ENCODE data around the gene CADM1. TPM values are rescaled to one million over a fixed set of nuclear protein-coding genes. Genes with fewer than 3 reads are reported as not detected.

CADM1 gene
- total RNA-seq, 1 donor from 2014 or later, result 41.7 TPM

- Histone ChIP-seq H3K27me3 (ENCODE audit: control insufficient read depth, insufficient read depth, low read length) (no peaks in the 10 kb centered on the region), H3K4me3 (ENCODE audit: low read depth, low read length) (no peak overlapping the region), H3K36me3 (ENCODE audit: control insufficient read depth, insufficient read depth, low read length) (no peaks in the 10 kb centered on the region)
- no peak for TF ChIP-seq CTCF (IDR thresholded peaks at IDR 0.05; ENCODE audit: insufficient read depth, low read length, poor library complexity, severe bottlenecking)
- DNase-seq (ENCODE audit: low read depth), result no peak
Observed at GRCh38 chr11:115456019-115456418, 48.2 kb downstream of the CADM1 start.

- Histone ChIP-seq H3K4me3 (ENCODE audit: low read depth, low read length) (no peak overlapping the region), H3K27me3 (ENCODE audit: control insufficient read depth, insufficient read depth, low read length) (no peaks in the 10 kb centered on the region), H3K36me3 (ENCODE audit: control insufficient read depth, insufficient read depth, low read length) (no peaks in the 10 kb centered on the region)
- no peak for TF ChIP-seq CTCF (IDR thresholded peaks at IDR 0.05; ENCODE audit: insufficient read depth, low read length, poor library complexity, severe bottlenecking)
- no peak for DNase-seq (ENCODE audit: low read depth)
Observed at GRCh38 chr11:115455613-115456012, 48.6 kb downstream of the CADM1 start.

- no peaks in the 10 kb centered on the region for H3K27me3 ChIP-seq (ENCODE audit: control insufficient read depth, insufficient read depth, low read length)
- DNase-seq (ENCODE audit: low read depth), result no peak
- no peak for TF ChIP-seq CTCF (IDR thresholded peaks at IDR 0.05; ENCODE audit: insufficient read depth, low read length, poor library complexity, severe bottlenecking)
- H3K4me3 ChIP-seq (ENCODE audit: low read depth, low read length), result no peak overlapping the region
- no peaks in the 10 kb centered on the region for H3K36me3 ChIP-seq (ENCODE audit: control insufficient read depth, insufficient read depth, low read length)
Observed at GRCh38 chr11:115454525-115454924, 49.7 kb downstream of the CADM1 start.

GRCh38 chr11:115453693-115454490 is 50.3 kb downstream of the CADM1 start:
- H3K4me3 ChIP-seq (ENCODE audit: low read depth, low read length), result no peak overlapping the region
- H3K36me3 ChIP-seq (ENCODE audit: control insufficient read depth, insufficient read depth, low read length), result no peaks in the 10 kb centered on the region
- DNase-seq (ENCODE audit: low read depth), result no peak
- H3K27me3 ChIP-seq (ENCODE audit: control insufficient read depth, insufficient read depth, low read length), result no peaks in the 10 kb centered on the region
- TF ChIP-seq CTCF (IDR thresholded peaks at IDR 0.05; ENCODE audit: insufficient read depth, low read length, poor library complexity, severe bottlenecking), result no peak

GRCh38 chr11:115452241-115452640 is 52.0 kb downstream of the CADM1 start:
- H3K27me3 ChIP-seq (ENCODE audit: control insufficient read depth, insufficient read depth, low read length), result no peaks in the 10 kb centered on the region
- TF ChIP-seq CTCF (IDR thresholded peaks at IDR 0.05; ENCODE audit: insufficient read depth, low read length, poor library complexity, severe bottlenecking), result no peak
- no peak for DNase-seq (ENCODE audit: low read depth)
- H3K4me3 ChIP-seq (ENCODE audit: low read depth, low read length), result no peak overlapping the region
- H3K36me3 ChIP-seq (ENCODE audit: control insufficient read depth, insufficient read depth, low read length), result no peaks in the 10 kb centered on the region

GRCh38 chr11:115450519-115450918 is 53.7 kb downstream of the CADM1 start:
- TF ChIP-seq CTCF (IDR thresholded peaks at IDR 0.05; ENCODE audit: insufficient read depth, low read length, poor library complexity, severe bottlenecking), result no peak
- Histone ChIP-seq H3K36me3 (ENCODE audit: control insufficient read depth, insufficient read depth, low read length) (no peaks in the 10 kb centered on the region), H3K4me3 (ENCODE audit: low read depth, low read length) (no peak overlapping the region), H3K27me3 (ENCODE audit: control insufficient read depth, insufficient read depth, low read length) (no peaks in the 10 kb centered on the region)
- no peak for DNase-seq (ENCODE audit: low read depth)
